Measurements from ENCODE around the gene SLC2A9. TPM values are rescaled to one million over a fixed set of nuclear protein-coding genes. Genes with fewer than 3 reads are reported as not detected.

SLC2A9 gene
- total RNA-seq, 2 experiments from 2014 or later: 0.54 TPM

- Mint-ChIP-seq H3K27ac (no peak overlapping the region), H3K9me3 (no peaks in the 10 kb centered on the region), H3K4me3 (no peak overlapping the region), H3K36me3 (ENCODE audit: low read depth) (no peaks in the 10 kb centered on the region), H3K4me1 (ENCODE audit: low read depth) (peaks cover 21% of the 10 kb centered on the region), H3K27me3 (no peaks in the 10 kb centered on the region)
- ChIA-PET CTCF (interaction anchor here (0.8 to 5.8 kb wide), 25 partner anchors 9 to 310 kb away, joined by 3 to 65 read pairs (median 5); no protein-coding TSS in a partner anchor), POLR2A (interaction anchor here (1.0 kb wide), 1 partner anchor 8 kb away, joined by 3 read pairs; no protein-coding TSS in a partner anchor)
- peak; percentile 77 for DNase-seq
- TF ChIP-seq CTCF (IDR thresholded peaks at IDR 0.05): peak; percentile 58
- intact Hi-C loops (cut with micrococcal nuclease): loop anchor here (2.0 to 10.0 kb wide), 3 partner anchors 129 to 311 kb away; no protein-coding TSS in a partner anchor
- ATAC-seq: peak; percentile 60
Measured at GRCh38 chr4:10013722-10014121, 7.6 kb downstream of the SLC2A9 start.

GRCh38 chr4:10011885-10012284, 9.4 kb downstream of the SLC2A9 start:
- H3K36me3 Mint-ChIP-seq (ENCODE audit: low read depth): no peaks in the 10 kb centered on the region
- ChIA-PET POLR2A (no interaction called here), CTCF (interaction anchor here (5.3 kb wide), 1 partner anchor 250 kb away, joined by 55 read pairs; no protein-coding TSS in a partner anchor)
- no peak for TF ChIP-seq CTCF (IDR thresholded peaks at IDR 0.05)
- no peak overlapping the region for H3K4me3 Mint-ChIP-seq
- DNase-seq: no peak
- peaks cover 36% of the 10 kb centered on the region for H3K4me1 Mint-ChIP-seq (ENCODE audit: low read depth)
- H3K27me3 Mint-ChIP-seq: no peaks in the 10 kb centered on the region
- H3K9me3 Mint-ChIP-seq: no peaks in the 10 kb centered on the region
- no peak overlapping the region for H3K27ac Mint-ChIP-seq
- no peak for ATAC-seq
- intact Hi-C loops (cut with micrococcal nuclease): loop anchor here (5.0 to 10.0 kb wide), 2 partner anchors 127 to 310 kb away; no protein-coding TSS in a partner anchor

GRCh38 chr4:10011277-10011676, 10.0 kb downstream of the SLC2A9 start:
- Mint-ChIP-seq H3K4me3 (no peak overlapping the region), H3K27ac (no peak overlapping the region), H3K4me1 (ENCODE audit: low read depth) (peaks cover 42% of the 10 kb centered on the region), H3K9me3 (no peaks in the 10 kb centered on the region), H3K36me3 (ENCODE audit: low read depth) (no peaks in the 10 kb centered on the region), H3K27me3 (no peaks in the 10 kb centered on the region)
- no peak for TF ChIP-seq CTCF (IDR thresholded peaks at IDR 0.05)
- no peak for DNase-seq
- CTCF ChIA-PET: no interaction called here
- ATAC-seq: no peak
- POLR2A ChIA-PET: no interaction called here
- intact Hi-C loops (cut with micrococcal nuclease): loop anchor here (5.0 to 10.0 kb wide), 2 partner anchors 126 to 309 kb away; no protein-coding TSS in a partner anchor

- Mint-ChIP-seq H3K27ac (no peak overlapping the region), H3K36me3 (ENCODE audit: low read depth) (peaks cover 1% of the 10 kb centered on the region), H3K9me3 (no peaks in the 10 kb centered on the region), H3K4me1 (ENCODE audit: low read depth) (peaks cover 45% of the 10 kb centered on the region), H3K27me3 (no peaks in the 10 kb centered on the region), H3K4me3 (no peak overlapping the region)
- intact Hi-C loops (cut with micrococcal nuclease): loop anchor here (5.0 to 10.0 kb wide), 2 partner anchors 125 to 308 kb away; no protein-coding TSS in a partner anchor
- no peak for DNase-seq
- ATAC-seq: no peak
- CTCF ChIA-PET: interaction anchor here (0.7 kb wide), 1 partner anchor 9 kb away, joined by 3 read pairs; no protein-coding TSS in a partner anchor
- no peak for TF ChIP-seq CTCF (IDR thresholded peaks at IDR 0.05)
- POLR2A ChIA-PET: no interaction called here
Measured at GRCh38 chr4:10009861-10010500, 11.3 kb downstream of the SLC2A9 start.

- H3K36me3 Mint-ChIP-seq (ENCODE audit: low read depth): peaks cover 3% of the 10 kb centered on the region
- H3K4me1 Mint-ChIP-seq (ENCODE audit: low read depth): peaks cover 54% of the 10 kb centered on the region
- H3K9me3 Mint-ChIP-seq: no peaks in the 10 kb centered on the region
- ChIA-PET CTCF (interaction anchor here (1.5 kb wide), 1 partner anchor 11 kb away, joined by 6 read pairs; no protein-coding TSS in a partner anchor), POLR2A (interaction anchor here (0.6 kb wide), 1 partner anchor 406 kb away, joined by 3 read pairs; no protein-coding TSS in a partner anchor)
- H3K27ac Mint-ChIP-seq: no peak overlapping the region
- no peak overlapping the region for H3K4me3 Mint-ChIP-seq
- no peak for TF ChIP-seq CTCF (IDR thresholded peaks at IDR 0.05)
- intact Hi-C loops (cut with micrococcal nuclease): no loop called here
- no peak for ATAC-seq
- H3K27me3 Mint-ChIP-seq: no peaks in the 10 kb centered on the region
- DNase-seq: no peak
Measured at GRCh38 chr4:10008609-10009005, 12.7 kb downstream of the SLC2A9 start.

Measured in activated CD8-positive, alpha-beta T cell treated with anti-CD3 and anti-CD28 coated beads for 36 hours (primary cell).